A673 (cell line): Measurements from ENCODE around the gene LAMA3. TPM values are rescaled to one million over a fixed set of nuclear protein-coding genes. Genes with fewer than 3 reads are reported as not detected.

Experiments used
- BruUV-seq: library from RNA; stranded (reverse); fragments of 400-500 nt; replicated peaks from 2 replicates; lab custom pipeline; 2021; lab: Mats Ljungman, UMichigan
- CTCF ChIA-PET: fragments of 300-600 bp; sonication (Branson Sonifier 250); formaldehyde crosslinking; loops from one replicate; lab custom pipeline; 2022; ENCODE audit warnings: antibody characterized with exemption; lab: Charles Lee
- POLR2A ChIA-PET: fragments of 300-600 bp; sonication (Branson Sonifier 250); formaldehyde crosslinking; loops from one replicate; lab custom pipeline; 2022; ENCODE audit warnings: antibody characterized with exemption; ENCODE audit not compliant: low non-redundant PET; lab: Charles Lee
- DNase-seq: peaks from one replicate; pipeline ENCODE4 v3.0.0-alpha.2; 2015; ENCODE audit warnings: low spot score
- H3K27ac ChIP-seq: fragments of 200-600 bp; sonication (generic); 2 replicates; pipeline ENCODE4 v1.5.1; 2016; ENCODE audit warnings: mixed run types, low read depth, mild to moderate bottlenecking, mixed read lengths, antibody characterized with exemption, low read length; ENCODE audit not compliant: poor library complexity, severe bottlenecking
- H3K27me3 ChIP-seq: fragments of 200-600 bp; sonication (generic); replicated peaks from 2 replicates; pipeline ENCODE4 v1.6.1; 2017; ENCODE audit warnings: mixed run types, low read depth, mild to moderate bottlenecking, mixed read lengths, antibody characterized with exemption, low read length; ENCODE audit not compliant: insufficient read depth, poor library complexity
- H3K36me3 ChIP-seq: fragments of 200-600 bp; sonication (generic); 2 replicates; pipeline ENCODE4 v1.6.1; 2016; ENCODE audit warnings: mixed run types, mild to moderate bottlenecking, mixed read lengths, antibody characterized with exemption, low read length; ENCODE audit not compliant: insufficient read depth, poor library complexity, severe bottlenecking
- H3K4me1 ChIP-seq: fragments of 200-600 bp; sonication (generic); 2 replicates; pipeline ENCODE4 v1.6.1; 2017; ENCODE audit warnings: mixed run types, mild to moderate bottlenecking, mixed read lengths, antibody characterized with exemption, low read length; ENCODE audit not compliant: insufficient read depth, poor library complexity, severe bottlenecking
- H3K4me3 ChIP-seq: fragments of 200-600 bp; sonication (generic); 2 replicates; pipeline ENCODE4 v1.5.1; 2016; ENCODE audit warnings: low read depth, mixed run types, mild to moderate bottlenecking, mixed read lengths, low read length; ENCODE audit not compliant: poor library complexity, severe bottlenecking
- H3K9me3 ChIP-seq: fragments of 200-600 bp; sonication (generic); 2 replicates; pipeline ENCODE4 v1.6.1; 2016; ENCODE audit warnings: mixed run types, low read depth, mild to moderate bottlenecking, mixed read lengths, antibody characterized with exemption, low read length; ENCODE audit not compliant: poor library complexity, severe bottlenecking
- EZH2 ChIP-seq: fragments of 200-600 bp; sonication (generic); IDR thresholded peaks from 2 replicates; pipeline ENCODE4 v1.6.1; 2017; ENCODE audit warnings: borderline replicate concordance, low read depth, mild to moderate bottlenecking, mixed read lengths, antibody characterized with exemption, low read length; ENCODE audit not compliant: poor library complexity, severe bottlenecking
- intact Hi-C: fragments of 100-400 bp; cut with micrococcal nuclease; formaldehyde crosslinking; loops from one replicate; pipeline ENCODE4 v1.10.0; 2022; ENCODE audit not compliant: unreplicated experiment
- total RNA-seq: library from RNA; stranded (reverse); gene quantifications from 2 replicates; pipeline ENCODE4 v1.2.3, GENCODE V29; 2021
- TF ChIP-seq, protein P1 (sequence below): fragments of 300-800, 200-600 bp; sonication (generic); conservative IDR thresholded peaks from 2 replicates; pipeline ENCODE4 v1.5.1; 2017; ENCODE audit warnings: low read depth, mild to moderate bottlenecking, antibody characterized with exemption, low read length, moderate library complexity, mixed read lengths

LAMA3 gene
- total RNA-seq, 1 experiment from 2014 or later = 2.7 TPM

DNA sequence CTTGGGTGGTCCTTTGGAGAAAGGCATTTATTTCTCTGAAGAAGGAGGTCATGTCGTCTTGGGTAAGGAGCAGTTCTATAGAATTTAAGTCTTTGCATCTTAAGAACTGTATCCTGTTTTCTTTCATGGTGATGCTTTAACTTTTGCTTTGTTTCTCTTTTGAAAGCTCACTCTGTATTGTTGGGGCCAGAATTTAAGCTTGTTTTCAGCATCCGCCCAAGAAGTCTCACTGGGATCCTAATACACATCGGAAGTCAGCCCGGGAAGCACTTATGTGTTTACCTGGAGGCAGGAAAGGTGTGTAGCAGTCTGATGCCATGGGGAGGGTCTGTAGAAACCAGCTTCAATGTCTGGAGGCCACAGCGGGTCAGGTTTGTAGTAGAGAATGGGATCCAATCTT lies 260.6 kb downstream of the LAMA3 start:
- Histone ChIP-seq H3K27me3 (no peaks in the 10 kb centered on the region), H3K4me1 (no peaks in the 10 kb centered on the region), H3K36me3 (no peaks in the 10 kb centered on the region), H3K9me3 (no peaks in the 10 kb centered on the region), H3K27ac (no peak overlapping the region), H3K4me3 (no peak overlapping the region)
- BruUV-seq = no TSS peak
- intact Hi-C loops = loop anchor here (10.0 kb wide), 1 partner anchor 165 kb away; no protein-coding TSS in a partner anchor
- no peak for TF ChIP-seq EZH2
- TF ChIP-seq, protein P1, sequence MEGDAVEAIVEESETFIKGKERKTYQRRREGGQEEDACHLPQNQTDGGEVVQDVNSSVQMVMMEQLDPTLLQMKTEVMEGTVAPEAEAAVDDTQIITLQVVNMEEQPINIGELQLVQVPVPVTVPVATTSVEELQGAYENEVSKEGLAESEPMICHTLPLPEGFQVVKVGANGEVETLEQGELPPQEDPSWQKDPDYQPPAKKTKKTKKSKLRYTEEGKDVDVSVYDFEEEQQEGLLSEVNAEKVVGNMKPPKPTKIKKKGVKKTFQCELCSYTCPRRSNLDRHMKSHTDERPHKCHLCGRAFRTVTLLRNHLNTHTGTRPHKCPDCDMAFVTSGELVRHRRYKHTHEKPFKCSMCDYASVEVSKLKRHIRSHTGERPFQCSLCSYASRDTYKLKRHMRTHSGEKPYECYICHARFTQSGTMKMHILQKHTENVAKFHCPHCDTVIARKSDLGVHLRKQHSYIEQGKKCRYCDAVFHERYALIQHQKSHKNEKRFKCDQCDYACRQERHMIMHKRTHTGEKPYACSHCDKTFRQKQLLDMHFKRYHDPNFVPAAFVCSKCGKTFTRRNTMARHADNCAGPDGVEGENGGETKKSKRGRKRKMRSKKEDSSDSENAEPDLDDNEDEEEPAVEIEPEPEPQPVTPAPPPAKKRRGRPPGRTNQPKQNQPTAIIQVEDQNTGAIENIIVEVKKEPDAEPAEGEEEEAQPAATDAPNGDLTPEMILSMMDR = no peak
- no peak for DNase-seq
- POLR2A ChIA-PET = no interaction called here
- CTCF ChIA-PET = no interaction called here

DNA sequence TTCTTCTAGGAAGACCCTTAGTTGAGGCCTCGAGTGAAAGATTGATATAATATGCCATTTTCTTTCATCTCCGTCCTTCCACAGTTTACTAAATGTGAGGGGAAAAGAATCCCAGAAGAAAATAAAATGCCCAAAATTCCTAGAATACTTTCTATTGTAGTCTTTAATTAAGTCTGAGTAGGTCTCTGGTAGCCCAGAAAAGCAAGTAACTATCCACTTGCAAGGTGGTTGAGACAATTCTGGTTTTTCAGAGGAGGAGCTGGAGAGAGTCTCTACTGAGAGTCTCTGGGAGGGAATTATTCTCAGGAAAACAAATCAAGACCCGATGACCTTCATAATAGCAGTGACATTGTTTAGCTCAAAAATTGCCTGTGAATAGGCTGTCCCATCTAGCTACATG lies 261.4 kb downstream of the LAMA3 start:
- H3K9me3 ChIP-seq = no peaks in the 10 kb centered on the region
- BruUV-seq = no TSS peak
- H3K4me3 ChIP-seq = no peak overlapping the region
- H3K36me3 ChIP-seq = no peaks in the 10 kb centered on the region
- no peak for TF ChIP-seq EZH2
- TF ChIP-seq, protein P1 = no peak
- ChIA-PET CTCF (interaction anchor here (1.4 kb wide), 1 partner anchor 32 kb away, joined by 3 read pairs; no protein-coding TSS in a partner anchor), POLR2A (no interaction called here)
- no peaks in the 10 kb centered on the region for H3K4me1 ChIP-seq
- H3K27me3 ChIP-seq = no peaks in the 10 kb centered on the region
- no peak for DNase-seq
- no peak overlapping the region for H3K27ac ChIP-seq
- intact Hi-C loops = loop anchor here (10.0 kb wide), 1 partner anchor 164 kb away; no protein-coding TSS in a partner anchor

DNA sequence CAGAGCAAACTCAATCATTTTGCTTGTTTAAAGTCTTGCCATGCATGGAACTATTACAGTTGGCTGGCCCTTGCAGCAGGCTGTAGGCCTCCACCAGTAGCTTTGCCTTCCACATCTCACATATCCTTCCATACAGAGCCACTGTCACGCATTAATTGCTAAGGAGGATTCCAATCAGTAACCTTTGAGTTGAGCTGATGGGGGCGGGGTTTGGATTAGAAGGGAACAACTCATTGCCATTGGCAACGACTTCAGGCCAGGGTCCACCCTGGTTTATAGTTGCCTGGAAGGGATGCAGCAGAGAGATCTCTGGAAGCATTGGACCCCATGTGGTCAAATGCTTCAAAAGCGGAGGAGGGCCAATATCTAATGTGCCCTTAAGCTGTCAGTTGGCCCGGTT lies 262.0 kb downstream of the LAMA3 start:
- Histone ChIP-seq H3K9me3 (no peaks in the 10 kb centered on the region), H3K4me3 (no peak overlapping the region), H3K36me3 (no peaks in the 10 kb centered on the region), H3K4me1 (no peaks in the 10 kb centered on the region), H3K27ac (no peak overlapping the region), H3K27me3 (no peaks in the 10 kb centered on the region)
- no peak for TF ChIP-seq EZH2
- TF ChIP-seq, protein P1 = no peak
- ChIA-PET POLR2A (no interaction called here), CTCF (interaction anchor here (1.4 kb wide), 1 partner anchor 32 kb away, joined by 3 read pairs; no protein-coding TSS in a partner anchor)
- no TSS peak for BruUV-seq
- intact Hi-C loops = loop anchor here (10.0 kb wide), 1 partner anchor 164 kb away; no protein-coding TSS in a partner anchor
- DNase-seq = no peak
